Panc1 (cell line): Measurements from ENCODE around the gene TNFAIP8L3. TPM values are rescaled to one million over a fixed set of nuclear protein-coding genes. Genes with fewer than 3 reads are reported as not detected.
A peak's percentile ranks its signal among the peaks of the same experiment; 100 is the strongest.

Experiments
- ATAC-seq: fragments of 200-7000 bp; cut with Tn5 transposase; 2 replicates; pipeline ENCODE4 v1.9.1; 2020; ENCODE audit warnings: mild to moderate bottlenecking, moderate library complexity
- BruUV-seq: library from RNA; stranded (reverse); fragments of 400-500 nt; replicated peaks from 2 replicates; lab custom pipeline; 2021; lab: Mats Ljungman, UMichigan
- CTCF ChIA-PET: fragments of 300-600 bp; sonication (Branson Sonifier 250); formaldehyde crosslinking; loops from one replicate; lab custom pipeline; 2022; ENCODE audit warnings: antibody characterized with exemption; lab: Charles Lee
- POLR2A ChIA-PET: fragments of 300-600 bp; sonication (Branson Sonifier 250); formaldehyde crosslinking; loops from one replicate; lab custom pipeline; 2022; ENCODE audit warnings: antibody characterized with exemption; lab: Charles Lee
- DNase-seq: peaks from one replicate; pipeline ENCODE4 v3.0.0-alpha.2; 2010; ENCODE audit warnings: low read depth, low spot score
- H3K27ac ChIP-seq: 2 replicates; pipeline ENCODE4 v1.5.1; 2011; ENCODE audit warnings: mild to moderate bottlenecking, low read length, inconsistent platforms
- H3K27me3 ChIP-seq: fragments of 200-500 bp; sonication (Bioruptor generic); 2 replicates; pipeline ENCODE4 v1.6.0; 2014; ENCODE audit warnings: low read length, inconsistent platforms; ENCODE audit not compliant: control insufficient read depth, insufficient read depth
- H3K36me3 ChIP-seq: fragments of 200-500 bp; sonication (Bioruptor generic); 2 replicates; pipeline ENCODE4 v1.5.1; 2014; ENCODE audit warnings: inconsistent platforms, mild to moderate bottlenecking, low read length, moderate library complexity; ENCODE audit not compliant: control insufficient read depth, insufficient read depth
- H3K4me1 ChIP-seq: 2 replicates; pipeline ENCODE4 v1.5.1; 2011; ENCODE audit warnings: inconsistent platforms, mild to moderate bottlenecking, low read length, moderate library complexity; ENCODE audit not compliant: control insufficient read depth, insufficient read depth
- H3K4me3 ChIP-seq, 2 experiments: 2 replicates each; pipeline ENCODE4 v1.5.1; 2011 to 2012; ENCODE audit warnings: low read depth in 2 of 2, low read length in 2 of 2, mild to moderate bottlenecking in 2 of 2, inconsistent platforms in 1 of 2, moderate library complexity in 1 of 2
- H3K9me3 ChIP-seq: fragments of 200-500 bp; sonication (Bioruptor generic); 2 replicates; pipeline ENCODE4 v1.5.1; 2014; ENCODE audit warnings: low read depth, mild to moderate bottlenecking, inconsistent platforms, low read length, moderate library complexity; ENCODE audit not compliant: control insufficient read depth, insufficient read depth
- POLR2AphosphoS5 ChIP-seq: IDR thresholded peaks from 2 replicates; pipeline ENCODE4 v1.6.1; 2012; ENCODE audit warnings: mild to moderate bottlenecking, low read depth, low read length, moderate library complexity
- SIN3A ChIP-seq: IDR thresholded peaks from 2 replicates; pipeline ENCODE4 v1.6.1; 2012; ENCODE audit warnings: low read depth, mild to moderate bottlenecking, low read length, moderate library complexity, borderline replicate concordance; ENCODE audit not compliant: insufficient read depth
- TCF7L2 ChIP-seq: IDR thresholded peaks from 2 replicates; pipeline ENCODE4 v1.6.1; 2011; ENCODE audit warnings: mild to moderate bottlenecking, low read depth, low read length, inconsistent platforms
- in situ Hi-C: cut with HindIII; loops from 2 replicates; pipeline ENCODE4 v1.10.0; 2016; ENCODE audit warnings: low sequenced_read_pairs, low pct_unique_long_range_greater_than_20kb
- intact Hi-C: fragments of 100-400 bp; cut with micrococcal nuclease; formaldehyde crosslinking; loops from one replicate; pipeline ENCODE4 v1.10.0; 2022; ENCODE audit not compliant: unreplicated experiment
- total RNA-seq: library from RNA; stranded (reverse); gene quantifications from one replicate; pipeline ENCODE4 v1.2.1, GENCODE V29; 2021; ENCODE audit not compliant: unreplicated experiment
- TF ChIP-seq, protein P1 (sequence below), 2 experiments: IDR thresholded peaks; 2 replicates each; pipeline ENCODE4 v1.6.1; 2011 to 2012; ENCODE audit warnings: low read depth in 2 of 2, control low read depth in 1 of 2, low read length in 1 of 2, mild to moderate bottlenecking in 1 of 2, moderate library complexity in 1 of 2; ENCODE audit not compliant: insufficient read depth in 1 of 2
- TF ChIP-seq, protein P2 (sequence below): fragments of 450-650 bp; IDR thresholded peaks from 2 replicates; pipeline ENCODE4 v1.5.1; 2017; ENCODE audit warnings: mild to moderate bottlenecking

Gene TNFAIP8L3
- total RNA-seq, 1 experiment from 2014 or later, result 1.0 TPM

DNA sequence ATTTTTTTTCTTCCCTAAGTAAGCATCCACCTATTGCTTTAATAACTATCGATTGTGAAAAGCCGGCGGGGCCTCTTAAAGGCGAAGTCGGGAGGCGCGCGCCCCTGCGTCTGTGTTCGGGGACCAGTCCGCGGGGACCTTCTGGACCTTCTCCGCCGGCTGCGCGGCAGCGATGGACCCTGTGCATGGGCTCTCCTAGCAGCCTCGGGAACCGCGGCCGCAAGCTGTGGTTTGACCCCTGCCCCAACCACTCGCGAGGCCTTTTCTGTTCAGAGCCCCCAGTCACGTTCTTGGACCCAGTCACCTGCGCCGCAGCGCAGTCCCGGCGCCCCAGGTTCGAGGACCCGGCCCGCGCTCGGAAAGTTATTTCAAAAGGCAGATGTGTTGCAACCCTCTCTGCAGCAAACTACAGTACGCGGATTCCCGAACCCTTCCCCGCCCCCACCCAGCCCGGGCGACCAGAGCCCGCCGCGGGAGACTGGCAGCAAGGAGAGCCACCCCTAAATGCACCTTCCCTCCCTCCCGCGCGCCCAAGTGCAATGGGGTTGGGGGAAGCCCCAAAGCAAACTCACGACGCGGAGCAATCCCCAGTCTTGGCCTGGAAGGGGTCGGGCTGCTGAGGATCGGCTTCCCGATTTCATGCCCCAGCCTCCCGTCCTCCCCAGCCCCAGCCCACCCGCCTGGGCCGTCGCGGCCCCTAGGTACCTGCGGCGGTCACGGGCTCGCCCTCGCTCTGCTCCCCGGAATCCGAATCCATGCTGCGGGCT, 684 bp downstream of the TNFAIP8L3 start:
- peak overlapping the region; percentile 36 to 47 for H3K4me3 ChIP-seq
- H3K4me1 ChIP-seq, result no peaks in the 10 kb centered on the region
- DNase-seq (no peak), ATAC-seq (peak; percentile 37)
- peaks cover 28% of the 10 kb centered on the region for H3K27me3 ChIP-seq
- H3K27ac ChIP-seq, result no peak overlapping the region
- in situ Hi-C loops (no loop called here), intact Hi-C loops (no loop called here)
- POLR2A ChIA-PET, result no interaction called here
- no peaks in the 10 kb centered on the region for H3K9me3 ChIP-seq
- TF ChIP-seq, protein P1, sequence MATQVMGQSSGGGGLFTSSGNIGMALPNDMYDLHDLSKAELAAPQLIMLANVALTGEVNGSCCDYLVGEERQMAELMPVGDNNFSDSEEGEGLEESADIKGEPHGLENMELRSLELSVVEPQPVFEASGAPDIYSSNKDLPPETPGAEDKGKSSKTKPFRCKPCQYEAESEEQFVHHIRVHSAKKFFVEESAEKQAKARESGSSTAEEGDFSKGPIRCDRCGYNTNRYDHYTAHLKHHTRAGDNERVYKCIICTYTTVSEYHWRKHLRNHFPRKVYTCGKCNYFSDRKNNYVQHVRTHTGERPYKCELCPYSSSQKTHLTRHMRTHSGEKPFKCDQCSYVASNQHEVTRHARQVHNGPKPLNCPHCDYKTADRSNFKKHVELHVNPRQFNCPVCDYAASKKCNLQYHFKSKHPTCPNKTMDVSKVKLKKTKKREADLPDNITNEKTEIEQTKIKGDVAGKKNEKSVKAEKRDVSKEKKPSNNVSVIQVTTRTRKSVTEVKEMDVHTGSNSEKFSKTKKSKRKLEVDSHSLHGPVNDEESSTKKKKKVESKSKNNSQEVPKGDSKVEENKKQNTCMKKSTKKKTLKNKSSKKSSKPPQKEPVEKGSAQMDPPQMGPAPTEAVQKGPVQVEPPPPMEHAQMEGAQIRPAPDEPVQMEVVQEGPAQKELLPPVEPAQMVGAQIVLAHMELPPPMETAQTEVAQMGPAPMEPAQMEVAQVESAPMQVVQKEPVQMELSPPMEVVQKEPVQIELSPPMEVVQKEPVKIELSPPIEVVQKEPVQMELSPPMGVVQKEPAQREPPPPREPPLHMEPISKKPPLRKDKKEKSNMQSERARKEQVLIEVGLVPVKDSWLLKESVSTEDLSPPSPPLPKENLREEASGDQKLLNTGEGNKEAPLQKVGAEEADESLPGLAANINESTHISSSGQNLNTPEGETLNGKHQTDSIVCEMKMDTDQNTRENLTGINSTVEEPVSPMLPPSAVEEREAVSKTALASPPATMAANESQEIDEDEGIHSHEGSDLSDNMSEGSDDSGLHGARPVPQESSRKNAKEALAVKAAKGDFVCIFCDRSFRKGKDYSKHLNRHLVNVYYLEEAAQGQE (IDR thresholded peaks at IDR 0.05; ENCODE audit: insufficient read depth in 1 of 2, low read depth in 2 of 2, low read length in 1 of 2), result no peak
- TF ChIP-seq SIN3A, result no peak
- no peak for TF ChIP-seq POLR2AphosphoS5
- TF ChIP-seq TCF7L2, result no peak
- TF ChIP-seq, protein P2, sequence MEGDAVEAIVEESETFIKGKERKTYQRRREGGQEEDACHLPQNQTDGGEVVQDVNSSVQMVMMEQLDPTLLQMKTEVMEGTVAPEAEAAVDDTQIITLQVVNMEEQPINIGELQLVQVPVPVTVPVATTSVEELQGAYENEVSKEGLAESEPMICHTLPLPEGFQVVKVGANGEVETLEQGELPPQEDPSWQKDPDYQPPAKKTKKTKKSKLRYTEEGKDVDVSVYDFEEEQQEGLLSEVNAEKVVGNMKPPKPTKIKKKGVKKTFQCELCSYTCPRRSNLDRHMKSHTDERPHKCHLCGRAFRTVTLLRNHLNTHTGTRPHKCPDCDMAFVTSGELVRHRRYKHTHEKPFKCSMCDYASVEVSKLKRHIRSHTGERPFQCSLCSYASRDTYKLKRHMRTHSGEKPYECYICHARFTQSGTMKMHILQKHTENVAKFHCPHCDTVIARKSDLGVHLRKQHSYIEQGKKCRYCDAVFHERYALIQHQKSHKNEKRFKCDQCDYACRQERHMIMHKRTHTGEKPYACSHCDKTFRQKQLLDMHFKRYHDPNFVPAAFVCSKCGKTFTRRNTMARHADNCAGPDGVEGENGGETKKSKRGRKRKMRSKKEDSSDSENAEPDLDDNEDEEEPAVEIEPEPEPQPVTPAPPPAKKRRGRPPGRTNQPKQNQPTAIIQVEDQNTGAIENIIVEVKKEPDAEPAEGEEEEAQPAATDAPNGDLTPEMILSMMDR, result no peak
- no peaks in the 10 kb centered on the region for H3K36me3 ChIP-seq
- CTCF ChIA-PET, result interaction anchor here (0.7 kb wide), 1 partner anchor 69 kb away, joined by 3 read pairs; no protein-coding TSS in a partner anchor
- BruUV-seq, result no TSS peak

DNA sequence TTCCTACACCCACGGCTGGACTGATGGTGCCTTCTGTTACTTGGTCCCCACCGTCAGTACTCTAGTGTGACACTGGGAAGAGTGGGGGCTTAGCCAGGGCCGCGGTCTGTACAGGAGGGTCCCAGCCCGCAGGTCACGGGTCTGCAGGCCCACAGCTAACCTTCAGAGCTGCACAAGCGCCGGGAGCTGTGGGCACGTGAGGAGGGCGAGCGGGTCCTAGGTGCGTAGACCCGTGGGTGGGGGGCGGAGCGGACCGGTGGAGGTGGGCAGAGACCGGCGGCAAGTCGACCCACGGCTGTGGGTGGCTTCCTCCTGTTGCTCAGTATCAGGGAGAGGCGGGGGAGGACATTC, 1.2 kb downstream of the TNFAIP8L3 start:
- Histone ChIP-seq H3K27me3 (peaks cover 26% of the 10 kb centered on the region), H3K4me1 (no peaks in the 10 kb centered on the region), H3K9me3 (no peaks in the 10 kb centered on the region), H3K36me3 (no peaks in the 10 kb centered on the region), H3K27ac (no peak overlapping the region), H3K4me3 (no peak overlapping the region; a peak in 1 of 4 replicates)
- intact Hi-C loops (no loop called here), in situ Hi-C loops (no loop called here)
- no peak for ATAC-seq
- BruUV-seq, result no TSS peak
- no peak for DNase-seq
- POLR2A ChIA-PET, result no interaction called here
- CTCF ChIA-PET, result no interaction called here
- TF ChIP-seq POLR2AphosphoS5 (no peak), TCF7L2 (no peak), SIN3A (no peak)
- TF ChIP-seq, protein P2, result no peak
